ENCODE data around the gene SLC22A9. TPM values are rescaled to one million over a fixed set of nuclear protein-coding genes. Genes with fewer than 3 reads are reported as not detected.
"Not testable (repeated sequence)": the region's sequence is repeated elsewhere in the genome, so short reads cannot be mapped to it uniquely, and the experiment has no call there.

SLC22A9 gene
- not detected for total RNA-seq

- no peak within 1 kb of the TSS for H3K4me3 ChIP-seq
- TF ChIP-seq POLR2AphosphoS5 (IDR thresholded peaks at IDR 0.05) (no peak), POLR2A (IDR thresholded peaks at IDR 0.05) (no peak), CTCF (IDR thresholded peaks at IDR 0.05) (no peak)
- no peak for DNase-seq (ENCODE audit: low spot score)
- H3K27ac ChIP-seq, result no peak within 1 kb of the TSS
- H3K36me3 ChIP-seq, result no peaks in the 10 kb centered on the region
- no peaks in the 10 kb centered on the region for H3K4me1 ChIP-seq (replicated peaks)
- WGBS, result 69% methylated on average over 10 of the region's 10 CpGs
- H3K27me3 ChIP-seq (replicated peaks; ENCODE audit: insufficient read depth), result no peaks in the 10 kb centered on the region
- intact Hi-C loops (cut with DNase I), result no loop called here
- no peaks in the 10 kb centered on the region for H3K9me3 ChIP-seq
Measured at GRCh38 chr11:63369165-63369970, at the start of gene SLC22A9. Gene SLC22A9 (plus strand): TSS chr11:63369785. CDS start chr11:63370057, 272 bp downstream.

DNA sequence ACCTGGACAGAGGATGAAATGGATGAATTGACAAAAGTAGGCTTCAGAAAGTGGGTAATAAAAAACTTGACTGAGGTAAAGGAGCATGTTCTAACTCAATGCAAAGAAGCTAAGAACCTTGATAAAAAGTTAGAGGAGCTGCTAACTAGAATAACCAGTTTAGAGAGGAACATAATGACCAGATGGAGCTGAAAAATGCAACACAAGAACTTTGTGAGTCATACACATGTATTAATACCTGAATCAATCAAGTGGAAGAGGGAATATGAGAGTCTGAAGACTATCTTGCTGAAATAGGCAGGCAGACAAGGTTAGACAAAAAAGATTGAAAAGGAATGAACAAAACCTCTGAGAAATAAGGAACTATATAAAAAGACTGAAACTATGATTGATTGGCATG, 47.9 kb upstream of the SLC22A9 start:
- no peak overlapping the region for H3K4me3 ChIP-seq
- H3K4me1 ChIP-seq (replicated peaks), result no peaks in the 10 kb centered on the region
- no peaks in the 10 kb centered on the region for H3K36me3 ChIP-seq
- no peak for TF ChIP-seq POLR2A (IDR thresholded peaks at IDR 0.05)
- no peak for TF ChIP-seq POLR2AphosphoS5 (IDR thresholded peaks at IDR 0.05)
- no peak for TF ChIP-seq CTCF (IDR thresholded peaks at IDR 0.05)
- no peak overlapping the region for H3K27ac ChIP-seq
- no peaks in the 10 kb centered on the region for H3K27me3 ChIP-seq (replicated peaks; ENCODE audit: insufficient read depth)
- intact Hi-C loops (cut with DNase I), result no loop called here
- no peak for DNase-seq (ENCODE audit: low spot score)
- H3K9me3 ChIP-seq, result no peaks in the 10 kb centered on the region

DNA sequence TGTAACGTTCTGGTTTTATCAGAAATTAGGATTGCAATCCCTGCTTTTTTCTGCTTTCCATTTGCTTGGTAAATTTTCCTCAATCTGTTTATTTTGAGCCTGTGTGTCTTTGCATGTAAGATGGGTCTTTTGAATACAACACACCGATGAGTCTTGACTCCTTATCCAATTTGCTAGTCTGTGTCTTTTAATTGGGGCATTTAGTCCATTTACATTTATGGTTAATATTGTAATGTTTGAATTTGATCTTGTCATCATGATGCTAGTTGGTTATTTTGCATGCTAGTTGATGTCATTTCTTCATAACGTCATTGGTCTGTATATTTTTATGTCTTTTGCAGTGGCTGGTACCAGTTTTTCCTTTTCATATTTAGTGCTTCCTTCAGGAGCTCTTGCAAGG, 34.5 kb upstream of the SLC22A9 start:
- H3K27ac ChIP-seq; H3K27me3 ChIP-seq (replicated peaks; ENCODE audit: insufficient read depth); H3K9me3 ChIP-seq; H3K4me1 ChIP-seq (replicated peaks); H3K4me3 ChIP-seq; H3K36me3 ChIP-seq; DNase-seq (ENCODE audit: low spot score); intact Hi-C loops (cut with DNase I): not testable (repeated sequence)
- WGBS, result 80% methylated on average over 3 of the region's 3 CpGs

GRCh38 chr11:63337070-63337469, 32.5 kb upstream of the SLC22A9 start:
- TF ChIP-seq POLR2A (IDR thresholded peaks at IDR 0.05) (no peak), POLR2AphosphoS5 (IDR thresholded peaks at IDR 0.05) (no peak), CTCF (IDR thresholded peaks at IDR 0.05) (no peak)

GRCh38 chr11:63343130-63343529, 26.5 kb upstream of the SLC22A9 start:
- Histone ChIP-seq H3K27ac (no peak overlapping the region), H3K4me1 (replicated peaks) (no peaks in the 10 kb centered on the region), H3K9me3 (no peaks in the 10 kb centered on the region), H3K36me3 (no peaks in the 10 kb centered on the region), H3K4me3 (no peak overlapping the region), H3K27me3 (replicated peaks; ENCODE audit: insufficient read depth) (no peaks in the 10 kb centered on the region)
- intact Hi-C loops (cut with DNase I), result no loop called here
- DNase-seq (ENCODE audit: low spot score), result no peak
- WGBS, result 86% methylated on average over 1 of the region's 1 CpG
- no peak for TF ChIP-seq POLR2A (IDR thresholded peaks at IDR 0.05)
- no peak for TF ChIP-seq CTCF (IDR thresholded peaks at IDR 0.05)
- TF ChIP-seq POLR2AphosphoS5 (IDR thresholded peaks at IDR 0.05), result no peak

More at GRCh38 chr11:63337070-63337469, 32.5 kb upstream of the SLC22A9 start:
- no peak overlapping the region for H3K27ac ChIP-seq
- no peak for DNase-seq (ENCODE audit: low spot score)
- intact Hi-C loops (cut with DNase I), result no loop called here
- H3K4me3 ChIP-seq, result no peak overlapping the region
- H3K9me3 ChIP-seq, result no peaks in the 10 kb centered on the region
- no peaks in the 10 kb centered on the region for H3K4me1 ChIP-seq (replicated peaks)
- no peaks in the 10 kb centered on the region for H3K27me3 ChIP-seq (replicated peaks; ENCODE audit: insufficient read depth)
- H3K36me3 ChIP-seq, result no peaks in the 10 kb centered on the region
- WGBS, result 46% methylated on average over 3 of the region's 3 CpGs
